HL-60 (cell line): ENCODE results near the gene WWOX.

ENCODE experiments used
- DNase-seq, 2 experiments: peaks; one replicate each; pipeline ENCODE4 v3.0.0-alpha.2; 2010 to 2020; ENCODE audit warnings: low read depth in 1 of 2, low spot score in 1 of 2
- H3K27ac ChIP-seq: fragments of 250-450 bp; sonication (Bioruptor Pico); replicated peaks from 2 replicates; pipeline ENCODE4 v1.5.1; 2020; ENCODE audit warnings: mild to moderate bottlenecking, moderate library complexity
- H3K27me3 ChIP-seq: fragments of 250-450 bp; sonication (Bioruptor Pico); 2 replicates; pipeline ENCODE4 v1.5.1; 2021; ENCODE audit warnings: mild to moderate bottlenecking, moderate library complexity; ENCODE audit not compliant: insufficient read depth, poor library complexity, severe bottlenecking
- H3K4me3 ChIP-seq: replicated peaks from 2 replicates; pipeline ENCODE4 v1.5.1; 2011; ENCODE audit warnings: mild to moderate bottlenecking, control low read depth, low read length; ENCODE audit not compliant: insufficient read depth
- CTCF ChIP-seq: IDR thresholded peaks from one replicate; pipeline ENCODE4 v1.5.1; 2011; ENCODE audit warnings: low read length, control low read depth, inconsistent platforms; ENCODE audit not compliant: insufficient read depth
- GABPA ChIP-seq: IDR thresholded peaks from 2 replicates; pipeline ENCODE4 v1.6.1; 2012; ENCODE audit warnings: low read depth
- POLR2AphosphoS5 ChIP-seq: IDR thresholded peaks from 2 replicates; pipeline ENCODE4 v1.6.1; 2012; ENCODE audit warnings: low read depth
- REST ChIP-seq: IDR thresholded peaks from 2 replicates; pipeline ENCODE4 v1.6.1; 2012; ENCODE audit warnings: low read depth; ENCODE audit not compliant: insufficient replicate concordance
- SPI1 ChIP-seq: IDR thresholded peaks from 2 replicates; pipeline ENCODE4 v1.6.1; 2012; ENCODE audit warnings: low read depth, mild to moderate bottlenecking, borderline replicate concordance

WWOX gene

GRCh38 chr16:78430281-78430680 is 330.8 kb downstream of the WWOX start:
- no peak for DNase-seq
- TF ChIP-seq GABPA = no peak
- no peak for TF ChIP-seq CTCF
- TF ChIP-seq SPI1 = no peak
- TF ChIP-seq POLR2AphosphoS5 = no peak
- TF ChIP-seq REST = no peak

GRCh38 chr16:78431004-78431670 is 331.7 kb downstream of the WWOX start:
- DNase-seq = no peak

More at GRCh38 chr16:78430281-78430680, 330.8 kb downstream of the WWOX start:
- H3K4me3 ChIP-seq = no peak overlapping the region
- H3K27ac ChIP-seq = no peak overlapping the region
- H3K27me3 ChIP-seq = no peaks in the 10 kb centered on the region

More at GRCh38 chr16:78431004-78431670, 331.7 kb downstream of the WWOX start:
- Histone ChIP-seq H3K4me3 (no peak overlapping the region), H3K27ac (no peak overlapping the region), H3K27me3 (no peaks in the 10 kb centered on the region)
- TF ChIP-seq GABPA (no peak), SPI1 (no peak), CTCF (no peak), REST (no peak)
